ENCODE measurements around the gene TMEM192. TPM values are rescaled to one million over a fixed set of nuclear protein-coding genes. Genes with fewer than 3 reads are reported as not detected.
"Not testable (repeated sequence)": the region's sequence is repeated elsewhere in the genome, so short reads cannot be mapped to it uniquely, and the experiment has no call there.

Gene TMEM192
- total RNA-seq = 12.9 and 20.0 TPM in 2 replicates

- DNase-seq = peak; percentile 96
Observed at GRCh38 chr4:165112368-165113121, at the start of gene TMEM192. Gene TMEM192 (minus strand): TSS chr4:165112860. CDS start chr4:165112773, 87 bp downstream.

GRCh38 chr4:165158762-165159161 lies 46.1 kb upstream of the TMEM192 start:
- no peak for DNase-seq

- no peak for DNase-seq
Observed at GRCh38 chr4:165156906-165157305, 44.2 kb upstream of the TMEM192 start.

- DNase-seq = no peak
Observed at GRCh38 chr4:165154482-165154881, 41.8 kb upstream of the TMEM192 start.

GRCh38 chr4:165152527-165152926 lies 39.9 kb upstream of the TMEM192 start:
- DNase-seq = no peak

- no peak for DNase-seq
Observed at GRCh38 chr4:165151734-165152133, 39.1 kb upstream of the TMEM192 start.

GRCh38 chr4:165150545-165150944 lies 37.9 kb upstream of the TMEM192 start:
- DNase-seq = no peak

- no peak for DNase-seq
Observed at GRCh38 chr4:165138843-165139242, 26.2 kb upstream of the TMEM192 start.

GRCh38 chr4:165137205-165137604 lies 24.5 kb upstream of the TMEM192 start:
- DNase-seq = no peak

GRCh38 chr4:165136529-165136928 lies 23.9 kb upstream of the TMEM192 start:
- no peak for DNase-seq

- DNase-seq = no peak
Observed at GRCh38 chr4:165133150-165133549, 20.5 kb upstream of the TMEM192 start.

GRCh38 chr4:165131247-165131832 lies 18.7 kb upstream of the TMEM192 start:
- DNase-seq = peak; percentile 76

- DNase-seq = no peak
Observed at GRCh38 chr4:165129924-165130323, 17.3 kb upstream of the TMEM192 start.

- DNase-seq = not testable (repeated sequence)
Observed at GRCh38 chr4:165125869-165126499, 13.3 kb upstream of the TMEM192 start.

- no peak for DNase-seq
Observed at GRCh38 chr4:165124488-165124887, 11.8 kb upstream of the TMEM192 start.

- no peak for DNase-seq
Observed at GRCh38 chr4:165118256-165118909, 5.7 kb upstream of the TMEM192 start.

GRCh38 chr4:165115301-165115700 lies 2.6 kb upstream of the TMEM192 start:
- no peak for DNase-seq

GRCh38 chr4:165111906-165112367 lies 723 bp downstream of the TMEM192 start:
- DNase-seq = no peak

- no peak for DNase-seq
Observed at GRCh38 chr4:165106518-165106917, 6.1 kb downstream of the TMEM192 start.

GRCh38 chr4:165101641-165102040 lies 11.0 kb downstream of the TMEM192 start:
- DNase-seq = no peak

GRCh38 chr4:165096776-165097175 lies 15.9 kb downstream of the TMEM192 start:
- peak; percentile 49 for DNase-seq

- DNase-seq = no peak
Observed at GRCh38 chr4:165095291-165095690, 17.4 kb downstream of the TMEM192 start.

GRCh38 chr4:165094873-165095272 lies 17.8 kb downstream of the TMEM192 start:
- no peak for DNase-seq
